PC-3 (cell line): Measurements from ENCODE around the gene CCNI.

Experiments used
- EZH2 ChIP-seq: fragments of 300-600 bp; sonication (generic); IDR thresholded peaks from one replicate; pipeline ENCODE4 v1.6.1; 2017; ENCODE audit warnings: antibody characterized with exemption, mild to moderate bottlenecking, low read length; ENCODE audit not compliant: unreplicated experiment
- TF ChIP-seq, protein P1 (sequence below): fragments of 300-600 bp; sonication (generic); conservative IDR thresholded peaks from 2 replicates; pipeline ENCODE4 v1.5.1; 2017; ENCODE audit warnings: antibody characterized with exemption, low read depth, mild to moderate bottlenecking, low read length

DNA sequence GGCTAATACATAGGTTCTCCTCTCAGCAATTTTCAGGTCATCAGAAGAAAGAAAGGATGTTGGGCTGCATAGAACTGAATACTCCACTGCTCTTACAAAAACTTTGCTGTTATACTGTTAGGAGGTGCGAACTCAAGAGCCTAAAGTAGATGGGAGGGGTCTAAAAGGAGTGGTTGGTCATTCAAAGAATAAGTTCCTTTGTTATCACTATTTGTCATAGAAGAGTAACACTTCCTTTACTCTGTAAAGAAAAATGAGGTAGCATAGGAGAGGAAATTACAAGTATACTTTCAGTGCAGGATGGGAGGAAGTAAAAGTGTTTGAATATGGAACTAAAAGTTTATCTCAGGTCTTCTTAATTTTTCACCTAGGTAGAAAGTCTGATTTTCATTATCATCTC, 61.5 kb downstream of the CCNI start:
- TF ChIP-seq, protein P1, sequence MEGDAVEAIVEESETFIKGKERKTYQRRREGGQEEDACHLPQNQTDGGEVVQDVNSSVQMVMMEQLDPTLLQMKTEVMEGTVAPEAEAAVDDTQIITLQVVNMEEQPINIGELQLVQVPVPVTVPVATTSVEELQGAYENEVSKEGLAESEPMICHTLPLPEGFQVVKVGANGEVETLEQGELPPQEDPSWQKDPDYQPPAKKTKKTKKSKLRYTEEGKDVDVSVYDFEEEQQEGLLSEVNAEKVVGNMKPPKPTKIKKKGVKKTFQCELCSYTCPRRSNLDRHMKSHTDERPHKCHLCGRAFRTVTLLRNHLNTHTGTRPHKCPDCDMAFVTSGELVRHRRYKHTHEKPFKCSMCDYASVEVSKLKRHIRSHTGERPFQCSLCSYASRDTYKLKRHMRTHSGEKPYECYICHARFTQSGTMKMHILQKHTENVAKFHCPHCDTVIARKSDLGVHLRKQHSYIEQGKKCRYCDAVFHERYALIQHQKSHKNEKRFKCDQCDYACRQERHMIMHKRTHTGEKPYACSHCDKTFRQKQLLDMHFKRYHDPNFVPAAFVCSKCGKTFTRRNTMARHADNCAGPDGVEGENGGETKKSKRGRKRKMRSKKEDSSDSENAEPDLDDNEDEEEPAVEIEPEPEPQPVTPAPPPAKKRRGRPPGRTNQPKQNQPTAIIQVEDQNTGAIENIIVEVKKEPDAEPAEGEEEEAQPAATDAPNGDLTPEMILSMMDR = no peak
- no peak for TF ChIP-seq EZH2
